GM15510 (cell line): ENCODE results near the gene ZSWIM4.
A peak's percentile ranks its signal among the peaks of the same experiment; 100 is the strongest.

Experiments
- POLR2A ChIP-seq: IDR thresholded peaks from 3 replicates; pipeline ENCODE4 v1.6.1; 2011; ENCODE audit warnings: borderline replicate concordance; ENCODE audit not compliant: insufficient read length; ENCODE audit errors: extremely low read depth

Gene ZSWIM4

DNA sequence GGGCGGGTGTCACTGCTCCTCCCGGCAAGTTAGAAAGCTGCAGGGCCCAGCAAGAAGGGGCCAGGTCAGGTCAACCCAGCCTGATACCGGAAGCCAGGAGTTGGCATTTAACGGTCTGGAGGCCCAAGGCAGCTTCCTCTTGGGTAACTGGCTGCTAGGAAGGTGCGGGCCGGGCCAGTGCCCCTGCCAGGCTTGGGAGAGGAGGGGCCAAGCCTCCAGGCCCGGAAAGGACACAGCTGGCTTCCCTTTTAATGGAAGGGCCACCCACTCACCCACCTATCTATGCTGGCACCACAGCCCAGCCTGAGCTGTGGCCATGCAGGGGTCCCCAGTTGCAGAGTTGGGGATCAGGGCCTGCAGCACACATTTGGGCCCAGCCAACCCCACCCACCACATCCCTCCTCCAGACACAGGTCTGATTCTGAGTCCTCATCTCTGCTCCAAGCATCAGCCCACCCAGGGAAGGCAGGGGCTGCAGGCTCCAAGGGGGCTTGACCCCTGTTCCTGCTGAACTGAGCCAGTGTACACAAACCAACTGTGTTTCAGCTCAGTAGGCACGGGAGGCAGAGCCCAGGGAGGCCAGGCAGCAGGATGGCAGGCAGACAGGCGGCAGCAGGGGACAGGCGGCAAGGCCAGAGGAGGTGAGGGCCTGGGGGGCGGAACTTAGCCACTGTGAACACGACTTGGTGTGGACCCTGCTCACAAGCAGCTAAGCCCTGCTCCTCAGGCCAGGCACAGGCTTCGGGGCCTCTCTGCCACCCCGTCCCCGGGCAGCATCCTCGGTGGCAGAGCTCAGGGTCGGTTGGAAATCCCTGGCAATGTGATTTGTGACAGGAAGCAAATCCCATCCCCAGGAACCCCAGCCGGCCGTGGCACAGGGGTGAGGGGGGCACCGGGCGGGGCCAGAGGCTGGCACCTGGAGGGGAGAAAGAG, 40.8 kb downstream of the ZSWIM4 start:
- no peak for TF ChIP-seq POLR2A

DNA sequence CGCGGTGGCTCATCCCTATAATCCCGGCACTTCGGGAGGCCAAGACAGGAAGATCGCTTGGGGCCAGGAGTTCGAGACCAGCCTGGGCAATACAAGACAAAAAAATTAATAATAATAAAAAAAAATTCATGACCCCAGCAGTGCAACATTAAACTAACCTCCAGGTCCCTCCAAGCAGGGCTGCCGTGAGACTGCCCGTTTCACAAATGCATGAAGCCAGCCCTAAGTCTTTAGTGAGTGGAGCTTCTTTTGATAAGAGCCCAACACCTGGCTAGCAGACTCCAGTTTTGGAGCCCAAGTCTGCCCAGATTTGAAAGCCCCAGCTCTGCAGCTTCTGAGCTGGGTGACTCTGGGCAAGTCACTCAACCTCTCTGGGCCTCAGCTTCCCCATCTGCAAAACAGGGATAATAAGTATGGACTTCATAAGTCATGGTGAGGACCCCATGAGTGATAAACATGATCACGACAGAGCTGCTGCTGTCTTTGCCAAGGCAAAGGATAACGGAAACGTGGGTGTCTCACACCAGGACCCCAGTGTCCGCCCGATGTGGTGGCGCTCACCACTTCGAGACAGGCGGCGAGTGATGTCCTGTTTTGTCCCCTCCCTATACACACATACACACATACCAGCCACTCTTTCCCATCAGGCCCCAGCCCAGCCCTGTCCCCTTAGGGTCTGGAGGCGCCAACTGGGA, 43.3 kb downstream of the ZSWIM4 start:
- TF ChIP-seq POLR2A, result peak; percentile 82

DNA sequence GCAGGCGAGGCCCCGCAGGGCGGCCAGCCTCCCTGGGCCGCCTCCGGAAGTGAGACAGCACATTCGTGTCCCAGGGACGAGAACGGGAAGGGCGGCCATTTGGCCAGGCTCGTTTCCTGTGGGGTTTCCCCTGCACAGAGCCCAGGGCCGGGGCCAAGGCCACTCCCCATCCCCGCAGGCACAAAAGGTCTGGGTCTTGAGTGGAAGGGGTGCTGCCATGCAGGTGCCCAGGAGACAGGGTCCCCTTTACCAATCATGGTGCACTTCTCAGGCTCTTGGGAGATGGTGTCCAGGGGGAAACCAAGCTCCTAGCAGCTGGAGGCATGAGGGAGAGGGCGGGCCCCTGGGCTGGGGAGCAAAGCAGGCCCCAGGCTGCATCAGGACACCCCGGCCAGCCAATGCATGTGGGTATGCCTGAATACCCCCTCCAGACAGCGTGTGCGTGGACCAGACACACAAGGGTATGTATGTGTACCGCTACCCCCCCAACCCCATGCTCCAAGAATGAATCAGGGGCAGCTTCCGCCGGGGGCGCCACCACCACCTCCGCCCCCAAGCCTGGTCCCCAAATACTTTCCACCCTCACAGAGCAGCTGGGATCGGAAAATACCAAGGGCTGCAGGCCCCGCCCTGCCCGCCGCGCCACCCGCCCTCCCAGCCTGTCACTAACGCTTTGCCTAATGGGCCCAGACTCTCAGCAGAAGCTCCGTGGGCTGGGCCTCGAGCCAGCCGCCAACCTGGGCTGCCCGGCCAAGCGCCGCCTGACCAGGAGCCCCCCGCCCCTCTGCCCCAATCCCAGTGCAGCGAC, 44.1 kb downstream of the ZSWIM4 start:
- TF ChIP-seq POLR2A, result peak; percentile 53

DNA sequence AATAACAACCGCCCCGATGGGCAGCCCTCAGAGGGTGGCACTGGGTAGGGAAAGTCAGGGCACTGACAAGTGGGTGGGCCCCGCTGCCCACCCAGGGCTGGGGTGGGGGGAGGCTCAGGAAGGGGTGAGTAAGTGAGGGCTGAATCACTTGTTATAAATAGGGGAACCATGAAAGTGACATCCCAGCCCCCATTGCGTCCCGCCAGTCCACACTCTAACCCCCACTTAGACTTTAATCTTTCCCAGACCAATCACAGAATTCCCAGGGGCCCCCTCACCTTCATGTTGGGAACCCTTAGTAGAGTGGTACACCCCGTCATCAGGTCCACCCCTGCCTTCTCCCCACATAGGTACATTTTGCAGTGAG, 44.7 kb downstream of the ZSWIM4 start:
- TF ChIP-seq POLR2A, result no peak

DNA sequence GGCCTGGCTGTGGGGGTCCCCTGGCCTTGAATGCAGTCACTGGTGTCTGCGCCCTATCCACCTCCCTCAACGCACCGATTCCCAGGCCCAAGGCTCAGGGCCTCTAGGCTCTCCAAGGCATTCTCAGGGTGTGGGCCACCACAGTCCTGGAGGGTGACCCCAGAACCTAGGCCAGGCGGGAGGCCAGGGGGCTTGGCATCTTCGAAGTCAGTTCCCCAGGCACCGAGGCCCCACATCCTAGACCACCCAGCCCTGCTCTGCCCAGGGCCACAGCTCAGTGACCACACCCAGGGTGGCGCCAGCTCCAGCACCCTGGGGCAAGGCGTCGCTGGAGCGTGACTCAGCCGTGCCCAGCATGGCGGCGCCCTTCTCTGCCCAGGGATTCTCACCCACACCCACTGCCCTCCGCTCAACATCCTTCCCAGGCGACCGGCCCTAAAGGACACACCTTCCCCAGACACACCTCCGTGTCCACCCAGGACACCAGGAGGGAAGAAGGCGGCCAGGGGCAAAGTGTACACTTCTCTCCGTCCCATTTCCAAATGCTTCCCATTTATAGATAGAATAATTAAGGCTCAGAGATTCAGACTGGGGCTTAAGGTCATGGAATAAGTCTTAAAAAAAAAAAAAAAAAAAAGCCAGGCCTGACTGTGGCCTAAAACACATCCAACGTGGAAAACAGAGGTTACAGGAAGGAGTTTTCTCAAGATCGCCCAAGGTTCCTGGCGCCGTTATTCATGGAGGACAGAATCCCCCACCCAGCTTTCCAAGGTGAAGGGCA, 45.3 kb downstream of the ZSWIM4 start:
- no peak for TF ChIP-seq POLR2A

DNA sequence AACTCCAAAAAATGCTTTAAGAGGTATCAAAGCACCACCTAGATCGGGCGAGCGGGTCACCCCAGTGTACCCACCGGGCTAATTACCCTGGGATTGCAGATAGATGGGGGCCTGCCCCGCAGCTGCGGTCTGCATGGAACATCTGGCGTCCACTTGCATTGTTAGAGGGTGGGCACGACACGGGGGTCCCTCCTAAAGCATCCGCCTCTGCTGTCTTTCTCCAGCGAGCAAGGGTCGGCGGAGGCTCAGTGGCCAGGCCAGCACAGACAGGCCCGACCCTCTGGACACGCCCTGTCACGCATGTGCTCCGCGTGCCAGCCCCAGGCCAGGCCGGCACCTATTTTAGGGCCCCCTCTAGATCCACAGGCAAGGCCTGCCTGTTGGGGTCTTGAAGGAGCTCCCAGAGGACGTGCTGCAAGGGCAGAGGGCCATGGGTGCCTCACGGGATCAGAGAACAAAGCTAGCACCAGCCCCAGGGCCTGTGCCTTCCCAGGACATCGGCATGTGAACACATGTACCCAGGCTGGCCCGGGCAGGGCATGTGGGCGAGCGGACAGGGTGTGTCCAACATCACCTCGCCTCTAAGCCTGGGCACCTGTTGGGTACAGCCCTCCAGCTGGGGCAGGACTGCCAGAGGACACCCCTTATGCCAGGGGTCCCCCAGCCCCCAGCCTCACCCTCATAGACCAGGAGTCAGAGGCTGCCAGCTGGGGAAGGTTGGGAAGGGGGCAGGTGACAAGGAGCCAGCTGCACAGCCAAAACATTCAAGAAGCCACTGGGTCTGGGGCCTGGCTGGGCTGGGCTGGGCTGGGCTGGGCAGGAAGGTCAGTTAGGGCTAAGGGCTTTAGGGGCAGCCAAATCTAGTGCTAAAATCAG, 46.1 kb downstream of the ZSWIM4 start:
- no peak for TF ChIP-seq POLR2A

DNA sequence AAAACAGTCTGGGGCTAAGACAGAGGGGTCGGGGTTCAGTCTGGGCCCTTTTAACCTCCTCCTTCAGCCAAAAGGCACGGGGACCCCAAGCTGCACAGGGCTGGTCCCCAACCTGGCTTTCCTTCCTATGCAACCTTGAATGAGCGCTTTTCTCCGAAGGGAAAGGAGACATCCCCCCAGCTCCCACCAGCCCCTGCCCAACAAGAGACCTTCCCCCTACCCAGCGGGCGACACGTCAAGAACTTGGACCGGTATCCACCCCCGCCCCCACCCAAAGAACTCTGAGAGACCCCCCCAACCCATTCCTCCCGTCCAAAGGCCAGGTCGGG, 46.7 kb downstream of the ZSWIM4 start:
- TF ChIP-seq POLR2A, result no peak

DNA sequence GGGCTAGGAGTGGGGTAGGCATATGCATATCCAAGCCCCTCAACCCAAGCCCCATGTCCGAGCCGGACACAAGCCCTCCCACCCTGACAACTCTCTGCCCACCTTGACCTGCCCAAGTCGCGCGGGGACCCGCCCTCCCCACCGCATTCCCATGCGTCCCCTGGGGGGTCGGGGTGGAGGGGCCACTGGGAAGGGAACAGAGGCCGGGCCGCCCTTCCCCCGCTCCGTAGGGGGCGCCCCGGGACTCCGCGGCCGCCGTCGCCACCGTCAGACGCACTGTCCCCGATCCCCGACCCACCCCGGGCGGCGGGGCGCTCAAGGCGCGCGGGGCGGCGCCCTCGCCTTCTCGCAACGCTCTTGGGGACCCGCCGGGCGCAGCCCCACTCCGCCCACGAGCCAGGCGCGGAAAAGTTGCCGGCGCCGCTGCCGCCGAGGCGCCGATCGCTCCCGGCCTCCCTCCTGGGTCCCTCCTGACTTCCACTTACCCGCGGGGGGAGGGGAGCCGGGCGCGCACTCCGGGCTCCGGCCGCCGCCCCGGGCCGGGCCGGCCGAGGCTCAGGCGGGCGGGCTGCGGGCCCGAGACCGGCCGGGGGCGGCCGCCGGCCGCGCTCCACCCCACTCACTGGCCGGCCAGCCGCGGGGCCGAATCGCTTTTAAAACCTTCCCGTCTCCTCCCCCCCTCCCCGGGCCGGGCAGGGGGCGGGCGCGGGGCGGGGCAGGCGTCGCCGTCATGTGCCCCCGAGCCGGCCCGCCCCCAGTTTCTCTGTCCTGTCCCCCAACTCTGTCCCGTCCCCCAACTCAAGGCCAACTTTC, 47.3 kb downstream of the ZSWIM4 start:
- TF ChIP-seq POLR2A, result peak; percentile 97

DNA sequence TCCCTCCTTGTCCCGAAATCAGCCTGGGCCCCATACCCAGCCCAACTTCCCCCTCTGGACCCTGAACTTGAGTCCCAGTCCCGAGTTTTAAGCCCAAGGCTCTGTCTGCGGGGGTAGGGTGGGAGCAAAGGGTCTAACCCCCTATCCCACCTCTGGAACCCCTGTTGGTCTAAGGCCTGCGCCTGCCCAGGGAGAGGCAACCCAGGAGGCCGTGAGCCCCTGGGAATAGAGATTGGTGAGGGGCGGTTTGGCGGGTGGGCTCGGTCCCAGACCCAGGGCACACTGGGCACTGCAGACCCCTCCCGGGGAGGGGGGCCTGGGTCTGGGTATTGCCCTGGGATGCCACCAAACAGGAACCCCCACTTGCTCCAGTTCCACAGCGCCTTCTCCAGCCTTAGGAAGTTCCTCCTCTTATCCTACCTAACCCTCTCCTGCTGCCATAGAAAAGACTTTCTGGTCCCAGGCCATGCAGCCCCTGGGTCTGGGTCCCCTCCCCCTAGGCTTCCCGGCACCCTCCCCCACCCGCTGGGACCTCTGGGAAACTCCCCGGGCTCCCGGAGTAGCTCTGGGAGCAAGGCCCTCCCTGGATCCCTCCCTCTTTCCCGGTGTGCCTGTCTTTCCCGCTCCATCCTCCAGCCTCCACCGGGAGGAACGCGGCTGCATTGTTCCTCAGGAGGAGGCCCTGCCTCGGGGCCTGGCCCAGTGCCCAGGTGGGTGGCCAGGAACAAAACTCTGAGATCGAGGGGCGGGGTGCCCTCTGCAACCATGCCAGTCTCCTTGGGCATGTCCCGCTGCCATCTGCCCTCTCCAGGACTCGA, 48.1 kb downstream of the ZSWIM4 start:
- TF ChIP-seq POLR2A, result no peak

DNA sequence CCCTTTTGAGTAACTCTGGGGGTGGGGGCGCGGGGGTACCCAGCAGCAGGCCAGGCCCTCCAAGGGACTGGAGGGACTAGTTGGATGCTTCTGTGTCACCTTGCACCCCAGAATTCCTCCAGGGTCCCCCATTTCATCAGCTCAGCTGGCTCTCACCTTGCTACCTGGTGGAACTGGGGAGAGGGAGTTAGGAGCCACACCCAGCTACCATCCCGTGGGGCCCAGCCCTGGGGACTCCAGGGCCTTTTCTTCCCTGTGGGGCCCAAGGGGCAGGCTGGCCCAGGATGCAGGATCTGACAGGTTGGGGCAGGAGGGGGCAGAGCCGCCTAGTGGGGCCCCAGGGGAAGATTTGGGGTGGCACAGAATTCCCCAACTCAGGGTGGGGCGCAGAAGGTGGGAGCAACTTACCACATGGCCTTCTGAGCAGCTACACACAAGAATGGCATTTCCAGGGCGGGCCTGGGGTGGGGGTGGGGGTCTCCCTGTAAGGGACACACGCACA, 48.9 kb downstream of the ZSWIM4 start:
- no peak for TF ChIP-seq POLR2A

DNA sequence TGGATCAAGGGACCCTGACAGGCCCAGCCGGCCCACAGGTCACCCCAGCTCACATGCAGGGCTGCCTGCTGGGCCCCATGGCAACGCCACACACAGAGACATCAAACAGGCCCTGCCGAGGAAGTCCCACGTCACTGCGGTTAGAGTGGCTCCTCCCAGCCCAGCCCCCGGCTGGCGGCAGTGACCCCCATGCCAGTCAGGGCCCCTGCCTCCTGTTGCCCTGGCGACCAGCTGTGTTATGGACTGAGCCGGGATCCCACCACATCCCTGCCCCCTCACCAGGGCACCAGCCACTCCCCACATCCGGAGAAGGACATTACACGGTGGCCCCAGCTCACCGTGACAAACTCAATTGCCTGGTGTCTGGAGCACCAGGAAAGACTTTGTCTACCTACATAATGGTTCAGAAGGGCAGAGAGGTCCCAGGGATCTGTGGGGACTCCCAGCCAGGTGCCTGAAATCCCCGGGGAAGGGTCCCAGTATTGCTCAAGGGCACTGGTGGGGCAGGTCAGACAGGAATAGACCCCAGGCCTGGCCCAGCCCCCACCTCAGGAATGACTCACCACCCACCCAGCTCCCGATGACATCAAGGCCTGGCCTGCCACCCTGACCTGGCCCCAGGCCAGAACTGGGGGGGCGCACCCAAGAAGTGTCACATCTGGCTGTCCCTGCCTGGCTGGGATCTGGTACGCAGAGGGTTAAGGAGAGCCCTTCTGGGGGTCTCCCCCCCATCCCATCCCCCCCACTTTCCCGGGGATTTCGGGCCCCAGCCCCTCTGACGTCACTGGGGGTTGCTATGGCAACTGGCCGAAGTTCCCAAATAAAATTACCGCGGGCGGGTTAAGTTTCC, 51.5 kb downstream of the ZSWIM4 start:
- peak; percentile 52 for TF ChIP-seq POLR2A
